GM23338 (cell line): Measurements from ENCODE around the gene GRIA2.

Source experiments
- CREB1 ChIP-seq: fragments of 250-450 bp; sonication (Bioruptor Pico); IDR thresholded peaks from 2 replicates; pipeline ENCODE4 v1.5.0; 2020; ENCODE audit warnings: low read depth, mild to moderate bottlenecking, moderate library complexity
- EZH2 ChIP-seq: fragments of 200-600 bp; sonication (generic); IDR thresholded peaks from one replicate; pipeline ENCODE4 v1.8.0; 2017; ENCODE audit warnings: antibody characterized with exemption, mild to moderate bottlenecking, low read depth; ENCODE audit not compliant: unreplicated experiment
- JUNB ChIP-seq: IDR thresholded peaks from one replicate; pipeline ENCODE4 v1.6.1; 2016; ENCODE audit warnings: antibody characterized with exemption; ENCODE audit not compliant: unreplicated experiment
- POLR2AphosphoS5 ChIP-seq: IDR thresholded peaks from 2 replicates; pipeline ENCODE4 v1.6.1; 2016; ENCODE audit warnings: antibody characterized with exemption, low read depth
- ZNF331 ChIP-seq: fragments of 250-450 bp; sonication (Bioruptor Pico); IDR thresholded peaks from 2 replicates; pipeline ENCODE4 v1.5.0; 2020; ENCODE audit warnings: low read depth, mild to moderate bottlenecking, moderate library complexity
- TF ChIP-seq, protein P1 (sequence below), 2 experiments: fragments of 200-600 bp in 1 of 2; sonication (generic) in 1 of 2; conservative IDR thresholded peaks; 2 replicates each; pipeline versions ENCODE4 v1.5.1 to v1.6.1; 2016 to 2017; ENCODE audit warnings: antibody characterized with exemption in 2 of 2, low read depth in 2 of 2, mild to moderate bottlenecking in 2 of 2, moderate library complexity in 1 of 2
- TF ChIP-seq, protein P2 (sequence below): IDR thresholded peaks from one replicate; pipeline ENCODE4 v1.6.1; 2018; ENCODE audit warnings: antibody characterized with exemption; ENCODE audit not compliant: unreplicated experiment

DNA sequence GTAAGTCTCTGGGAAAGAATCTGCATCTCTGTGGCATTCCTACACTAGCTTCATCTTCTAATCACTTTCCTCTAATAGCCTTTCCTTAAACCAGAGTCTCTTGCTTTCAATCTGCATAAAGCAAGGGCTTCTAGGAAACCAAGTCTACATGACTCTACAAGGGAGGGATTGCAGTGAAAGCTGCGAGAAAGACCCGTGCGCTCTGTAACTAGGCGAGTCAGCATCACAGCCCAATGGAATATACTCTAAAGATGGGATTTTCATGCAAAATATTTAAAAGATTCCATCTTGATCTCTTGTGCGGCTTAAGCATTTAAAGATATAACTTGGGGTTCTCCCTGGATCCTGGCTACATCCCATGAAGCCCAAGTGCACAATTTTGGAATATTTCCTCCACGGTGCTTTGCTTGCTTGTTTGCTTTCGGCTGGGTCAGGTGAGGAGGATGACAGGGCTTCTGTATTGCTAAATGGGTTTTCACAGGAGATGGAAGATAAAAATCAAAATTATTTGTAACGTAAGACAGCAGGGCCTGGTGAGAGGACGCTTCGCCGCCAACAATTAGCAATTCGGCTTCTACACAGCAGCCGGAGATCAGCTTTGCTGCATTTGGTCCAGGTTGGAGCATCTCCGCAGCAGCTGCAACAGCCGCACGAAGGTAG lies 687 bp upstream of the GRIA2 start:
- TF ChIP-seq, protein P1, sequence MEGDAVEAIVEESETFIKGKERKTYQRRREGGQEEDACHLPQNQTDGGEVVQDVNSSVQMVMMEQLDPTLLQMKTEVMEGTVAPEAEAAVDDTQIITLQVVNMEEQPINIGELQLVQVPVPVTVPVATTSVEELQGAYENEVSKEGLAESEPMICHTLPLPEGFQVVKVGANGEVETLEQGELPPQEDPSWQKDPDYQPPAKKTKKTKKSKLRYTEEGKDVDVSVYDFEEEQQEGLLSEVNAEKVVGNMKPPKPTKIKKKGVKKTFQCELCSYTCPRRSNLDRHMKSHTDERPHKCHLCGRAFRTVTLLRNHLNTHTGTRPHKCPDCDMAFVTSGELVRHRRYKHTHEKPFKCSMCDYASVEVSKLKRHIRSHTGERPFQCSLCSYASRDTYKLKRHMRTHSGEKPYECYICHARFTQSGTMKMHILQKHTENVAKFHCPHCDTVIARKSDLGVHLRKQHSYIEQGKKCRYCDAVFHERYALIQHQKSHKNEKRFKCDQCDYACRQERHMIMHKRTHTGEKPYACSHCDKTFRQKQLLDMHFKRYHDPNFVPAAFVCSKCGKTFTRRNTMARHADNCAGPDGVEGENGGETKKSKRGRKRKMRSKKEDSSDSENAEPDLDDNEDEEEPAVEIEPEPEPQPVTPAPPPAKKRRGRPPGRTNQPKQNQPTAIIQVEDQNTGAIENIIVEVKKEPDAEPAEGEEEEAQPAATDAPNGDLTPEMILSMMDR (conservative IDR thresholded peaks at IDR 0.05; ENCODE audit: low read depth in 2 of 2): no peak
- TF ChIP-seq, protein P2, sequence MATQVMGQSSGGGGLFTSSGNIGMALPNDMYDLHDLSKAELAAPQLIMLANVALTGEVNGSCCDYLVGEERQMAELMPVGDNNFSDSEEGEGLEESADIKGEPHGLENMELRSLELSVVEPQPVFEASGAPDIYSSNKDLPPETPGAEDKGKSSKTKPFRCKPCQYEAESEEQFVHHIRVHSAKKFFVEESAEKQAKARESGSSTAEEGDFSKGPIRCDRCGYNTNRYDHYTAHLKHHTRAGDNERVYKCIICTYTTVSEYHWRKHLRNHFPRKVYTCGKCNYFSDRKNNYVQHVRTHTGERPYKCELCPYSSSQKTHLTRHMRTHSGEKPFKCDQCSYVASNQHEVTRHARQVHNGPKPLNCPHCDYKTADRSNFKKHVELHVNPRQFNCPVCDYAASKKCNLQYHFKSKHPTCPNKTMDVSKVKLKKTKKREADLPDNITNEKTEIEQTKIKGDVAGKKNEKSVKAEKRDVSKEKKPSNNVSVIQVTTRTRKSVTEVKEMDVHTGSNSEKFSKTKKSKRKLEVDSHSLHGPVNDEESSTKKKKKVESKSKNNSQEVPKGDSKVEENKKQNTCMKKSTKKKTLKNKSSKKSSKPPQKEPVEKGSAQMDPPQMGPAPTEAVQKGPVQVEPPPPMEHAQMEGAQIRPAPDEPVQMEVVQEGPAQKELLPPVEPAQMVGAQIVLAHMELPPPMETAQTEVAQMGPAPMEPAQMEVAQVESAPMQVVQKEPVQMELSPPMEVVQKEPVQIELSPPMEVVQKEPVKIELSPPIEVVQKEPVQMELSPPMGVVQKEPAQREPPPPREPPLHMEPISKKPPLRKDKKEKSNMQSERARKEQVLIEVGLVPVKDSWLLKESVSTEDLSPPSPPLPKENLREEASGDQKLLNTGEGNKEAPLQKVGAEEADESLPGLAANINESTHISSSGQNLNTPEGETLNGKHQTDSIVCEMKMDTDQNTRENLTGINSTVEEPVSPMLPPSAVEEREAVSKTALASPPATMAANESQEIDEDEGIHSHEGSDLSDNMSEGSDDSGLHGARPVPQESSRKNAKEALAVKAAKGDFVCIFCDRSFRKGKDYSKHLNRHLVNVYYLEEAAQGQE: no peak
- TF ChIP-seq CREB1 (no peak), EZH2 (no peak), POLR2AphosphoS5 (no peak), JUNB (no peak), ZNF331 (CRISPR knock-in tag) (no peak)
